Cardiac fibroblast (primary cell): ENCODE results near the gene STXBP4.
A peak's percentile ranks its signal among the peaks of the same experiment; 100 is the strongest.

Experiments used
- DNase-seq, 2 donors: peaks; one replicate each; pipeline versions ENCODE4 v3.0.0 to v3.0.0-alpha.2; 2010; ENCODE audit warnings: low read depth in 2 of 2
- H3K4me3 ChIP-seq, 2 donors: replicated peaks in 1 of 2; 1 replicate in 1 of 2; 2 replicates in 1 of 2; pipeline ENCODE4 v1.5.1; 2011; ENCODE audit warnings: low read depth in 2 of 2, low read length in 2 of 2, mild to moderate bottlenecking in 2 of 2, moderate library complexity in 1 of 2
- TF ChIP-seq, protein P1 (sequence below): IDR thresholded peaks from one replicate; pipeline ENCODE4 v1.5.1; 2011; ENCODE audit warnings: low read depth, mild to moderate bottlenecking, low read length, inconsistent platforms

Gene STXBP4

DNA sequence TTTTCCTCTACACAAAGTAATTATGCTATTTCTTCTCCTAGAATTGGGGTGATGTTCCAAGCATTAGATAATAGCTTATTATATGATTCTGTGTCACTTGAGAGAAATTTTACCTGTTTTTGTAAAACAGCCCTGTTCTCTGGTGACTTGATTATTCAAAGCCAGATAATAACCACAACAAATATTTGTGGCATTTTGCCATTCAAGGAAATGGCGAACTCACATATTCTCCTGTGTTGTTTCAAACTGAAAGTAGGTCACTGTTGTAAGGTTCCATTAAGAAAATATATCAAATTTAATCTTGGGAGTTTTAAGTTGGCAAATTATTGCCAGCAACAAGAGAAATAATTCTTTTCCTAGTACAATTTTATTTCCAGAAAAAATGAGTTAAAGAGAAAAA is 124.8 kb downstream of the STXBP4 start:
- TF ChIP-seq, protein P1, sequence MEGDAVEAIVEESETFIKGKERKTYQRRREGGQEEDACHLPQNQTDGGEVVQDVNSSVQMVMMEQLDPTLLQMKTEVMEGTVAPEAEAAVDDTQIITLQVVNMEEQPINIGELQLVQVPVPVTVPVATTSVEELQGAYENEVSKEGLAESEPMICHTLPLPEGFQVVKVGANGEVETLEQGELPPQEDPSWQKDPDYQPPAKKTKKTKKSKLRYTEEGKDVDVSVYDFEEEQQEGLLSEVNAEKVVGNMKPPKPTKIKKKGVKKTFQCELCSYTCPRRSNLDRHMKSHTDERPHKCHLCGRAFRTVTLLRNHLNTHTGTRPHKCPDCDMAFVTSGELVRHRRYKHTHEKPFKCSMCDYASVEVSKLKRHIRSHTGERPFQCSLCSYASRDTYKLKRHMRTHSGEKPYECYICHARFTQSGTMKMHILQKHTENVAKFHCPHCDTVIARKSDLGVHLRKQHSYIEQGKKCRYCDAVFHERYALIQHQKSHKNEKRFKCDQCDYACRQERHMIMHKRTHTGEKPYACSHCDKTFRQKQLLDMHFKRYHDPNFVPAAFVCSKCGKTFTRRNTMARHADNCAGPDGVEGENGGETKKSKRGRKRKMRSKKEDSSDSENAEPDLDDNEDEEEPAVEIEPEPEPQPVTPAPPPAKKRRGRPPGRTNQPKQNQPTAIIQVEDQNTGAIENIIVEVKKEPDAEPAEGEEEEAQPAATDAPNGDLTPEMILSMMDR: no peak
- no peak overlapping the region for H3K4me3 ChIP-seq
- DNase-seq: peak; percentile 30 to 31

DNA sequence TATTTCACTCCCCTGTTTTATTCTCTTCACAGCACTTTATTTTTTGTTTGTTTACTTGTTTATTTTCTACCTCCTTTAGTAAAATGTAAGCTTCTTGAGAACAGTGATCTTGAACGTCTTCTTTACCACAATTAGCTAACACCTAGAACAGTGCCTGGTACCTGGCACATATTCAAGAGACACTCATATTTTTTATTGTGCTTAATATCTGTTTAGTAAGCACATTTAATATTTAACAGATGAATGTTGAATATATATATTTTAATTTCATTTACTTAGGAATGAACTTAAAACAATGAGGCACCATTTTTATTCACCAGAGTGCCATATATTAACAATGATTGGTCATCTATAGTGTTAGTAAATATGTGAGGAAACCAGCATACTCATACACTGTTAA is 130.2 kb downstream of the STXBP4 start:
- no peak overlapping the region for H3K4me3 ChIP-seq
- TF ChIP-seq, protein P1: no peak
- DNase-seq: no peak

DNA sequence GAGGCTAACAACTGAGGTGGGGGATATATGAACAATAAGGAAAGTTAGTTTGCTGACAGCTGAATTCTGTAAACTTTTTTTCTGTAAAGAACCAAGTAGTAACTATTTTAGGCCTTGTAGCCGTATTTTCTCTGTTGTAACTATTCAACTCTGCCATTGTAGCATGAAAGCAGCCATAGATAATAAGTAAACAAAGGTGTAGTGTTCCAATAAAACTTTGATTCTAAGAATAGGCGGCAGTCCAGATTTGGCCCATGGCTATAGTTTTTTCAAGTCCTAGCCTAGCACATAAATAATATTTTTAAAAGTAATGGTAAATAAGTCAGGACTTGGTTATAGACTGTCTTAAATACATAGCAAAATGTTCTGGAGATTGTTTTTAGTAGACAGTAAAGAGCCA is 142.0 kb downstream of the STXBP4 start:
- TF ChIP-seq, protein P1: no peak
- DNase-seq: no peak
- H3K4me3 ChIP-seq: no peak overlapping the region

DNA sequence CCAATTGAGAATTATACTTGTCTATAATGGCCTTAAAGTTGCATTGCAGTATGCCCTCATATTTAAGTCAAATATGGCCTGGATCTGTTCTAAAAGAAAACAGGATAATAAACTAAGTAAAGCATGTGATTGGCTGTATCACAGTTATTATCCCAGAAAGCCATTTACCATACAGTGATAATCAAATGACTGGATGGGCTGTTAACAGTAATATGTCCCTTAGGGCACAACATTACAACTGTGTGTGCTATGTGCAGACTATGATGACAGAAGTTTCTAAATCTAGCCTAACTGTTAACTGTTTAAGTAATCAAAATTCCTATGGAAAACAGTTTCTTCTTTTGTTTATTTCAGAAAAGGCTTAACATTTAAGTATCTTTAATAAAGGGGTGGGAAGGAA is 145.7 kb downstream of the STXBP4 start:
- DNase-seq: no peak
- H3K4me3 ChIP-seq: no peak overlapping the region
- TF ChIP-seq, protein P1: no peak

DNA sequence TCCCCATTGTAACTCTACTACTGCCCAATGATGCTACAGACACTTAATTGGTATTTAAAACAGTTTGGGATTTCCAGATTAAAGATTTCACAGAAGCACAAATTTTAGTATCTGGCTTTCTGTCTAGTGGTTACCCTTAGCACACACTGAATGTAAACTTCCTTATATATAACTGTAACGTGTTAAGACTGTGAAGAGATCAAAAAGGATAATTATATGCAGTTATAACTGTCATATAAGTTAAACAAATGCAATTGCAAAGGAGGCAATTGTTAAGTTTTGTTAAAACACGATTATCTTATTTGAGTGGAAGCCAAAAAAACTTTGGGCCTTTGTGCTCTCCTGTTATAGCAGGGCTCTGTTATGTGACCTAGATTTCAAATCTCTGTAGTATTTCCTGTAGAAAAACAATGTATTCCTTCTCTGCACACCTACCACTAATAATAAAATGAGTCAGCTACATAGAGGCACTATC is 147.9 kb downstream of the STXBP4 start:
- DNase-seq: peak; percentile 14 to 33
- no peak overlapping the region for H3K4me3 ChIP-seq

DNA sequence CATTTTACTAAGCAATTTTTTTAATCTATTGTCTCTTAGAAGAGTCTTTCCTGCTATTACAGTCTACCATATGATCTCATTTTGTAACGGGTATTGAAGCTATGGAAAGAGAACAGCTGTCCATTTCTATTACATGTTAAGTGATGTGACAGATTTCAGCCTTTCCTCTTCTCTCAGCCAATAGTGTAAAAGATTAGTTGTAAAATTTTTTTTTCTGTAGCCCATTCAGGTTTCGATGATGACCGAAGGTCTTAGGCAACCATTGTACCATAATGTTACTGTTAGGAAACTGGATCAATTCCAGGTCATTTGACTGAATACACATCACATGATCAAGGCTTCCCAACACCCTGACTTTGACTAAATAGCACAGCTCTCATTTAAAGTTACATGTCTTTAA is 148.6 kb downstream of the STXBP4 start:
- H3K4me3 ChIP-seq: no peak overlapping the region

More for the DNA sequence above, 147.9 kb downstream of the STXBP4 start:
- TF ChIP-seq, protein P1: no peak

More for the DNA sequence above, 148.6 kb downstream of the STXBP4 start:
- DNase-seq: peak; percentile 47 to 51
- TF ChIP-seq, protein P1: no peak
